Measurements from ENCODE around the gene DST. TPM values are rescaled to one million over a fixed set of nuclear protein-coding genes. Genes with fewer than 3 reads are reported as not detected.

Gene DST
- total and polyA plus RNA-seq, 7 experiments from 2014 or later: 0.46 to 20.3 (median 6.5) TPM

- H3K4me3 ChIP-seq (ENCODE audit: low read length): no peak overlapping the region
- DNase-seq (no peak), ATAC-seq (no peak)
- Mint-ChIP-seq H3K27me3 (peaks cover 0 to 3% (median 0%) of the 10 kb centered on the region in 5 donors), H3K9me3 (no peaks in the 10 kb centered on the region), H3K36me3 (peaks cover 0 to 7% (median 0%) of the 10 kb centered on the region in 5 donors), H3K4me3 (no peak overlapping the region), H3K4me1 (peaks cover 0 to 2% (median 0%) of the 10 kb centered on the region in 7 donors), H3K27ac (no peak overlapping the region)
- no peaks in the 10 kb centered on the region for H3K9me3 ChIP-seq (ENCODE audit: control insufficient read depth in 2 of 3, low read length in 3 of 3)
- no peaks in the 10 kb centered on the region for H3K36me3 ChIP-seq (ENCODE audit: control insufficient read depth in 2 of 3, insufficient read depth in 3 of 3, low read length in 3 of 3)
- H3K27ac ChIP-seq (ENCODE audit: low read depth, low read length): no peak overlapping the region
- no peaks in the 10 kb centered on the region for H3K4me1 ChIP-seq (ENCODE audit: control insufficient read depth in 2 of 2, insufficient read depth in 2 of 2, low read length in 2 of 2)
- no peaks in the 10 kb centered on the region for H3K27me3 ChIP-seq (ENCODE audit: control insufficient read depth in 2 of 2, insufficient read depth in 2 of 2, low read length in 2 of 2)
- POLR2A ChIA-PET: no interaction called here
- CTCF ChIA-PET: interaction anchor here (0.6 kb wide), 1 partner anchor 577 kb away, joined by 3 read pairs; no protein-coding TSS in a partner anchor
- intact Hi-C loops (cut with micrococcal nuclease): no loop called here
Measured at GRCh38 chr6:56535626-56536025, 107.1 kb downstream of the DST start.

GRCh38 chr6:56534680-56535419 is 107.8 kb downstream of the DST start:
- no peak overlapping the region for H3K4me3 Mint-ChIP-seq
- ATAC-seq: no peak
- no peaks in the 10 kb centered on the region for H3K4me1 ChIP-seq (ENCODE audit: control insufficient read depth in 2 of 2, insufficient read depth in 2 of 2, low read length in 2 of 2)
- no peak for DNase-seq
- no peaks in the 10 kb centered on the region for H3K9me3 Mint-ChIP-seq
- H3K9me3 ChIP-seq (ENCODE audit: control insufficient read depth in 2 of 3, low read length in 3 of 3): no peaks in the 10 kb centered on the region
- no peak overlapping the region for H3K27ac ChIP-seq (ENCODE audit: low read depth, low read length)
- no peaks in the 10 kb centered on the region for H3K36me3 ChIP-seq (ENCODE audit: control insufficient read depth in 2 of 3, insufficient read depth in 3 of 3, low read length in 3 of 3)
- POLR2A ChIA-PET: no interaction called here
- H3K4me1 Mint-ChIP-seq: peaks cover 0 to 2% (median 0%) of the 10 kb centered on the region in 7 donors
- H3K36me3 Mint-ChIP-seq: peaks cover 0 to 7% (median 0%) of the 10 kb centered on the region in 5 donors
- no peak overlapping the region for H3K27ac Mint-ChIP-seq
- CTCF ChIA-PET: no interaction called here
- H3K27me3 ChIP-seq (ENCODE audit: control insufficient read depth in 2 of 2, insufficient read depth in 2 of 2, low read length in 2 of 2): no peaks in the 10 kb centered on the region
- intact Hi-C loops (cut with micrococcal nuclease): no loop called here
- no peak overlapping the region for H3K4me3 ChIP-seq (ENCODE audit: low read length)
- H3K27me3 Mint-ChIP-seq: peaks cover 0 to 3% (median 0%) of the 10 kb centered on the region in 5 donors

GRCh38 chr6:56532766-56533551 is 109.7 kb downstream of the DST start:
- Mint-ChIP-seq H3K36me3 (peaks cover 0 to 7% (median 0%) of the 10 kb centered on the region in 5 donors), H3K27ac (no peak overlapping the region), H3K27me3 (no peaks in the 10 kb centered on the region), H3K4me3 (no peak overlapping the region), H3K4me1 (no peaks in the 10 kb centered on the region), H3K9me3 (no peaks in the 10 kb centered on the region)
- no peak for DNase-seq
- Histone ChIP-seq H3K9me3 (ENCODE audit: control insufficient read depth in 2 of 3, low read length in 3 of 3) (no peaks in the 10 kb centered on the region), H3K4me1 (ENCODE audit: control insufficient read depth in 2 of 2, insufficient read depth in 2 of 2, low read length in 2 of 2) (no peaks in the 10 kb centered on the region), H3K27me3 (ENCODE audit: control insufficient read depth in 2 of 2, insufficient read depth in 2 of 2, low read length in 2 of 2) (no peaks in the 10 kb centered on the region), H3K4me3 (ENCODE audit: low read length) (no peak overlapping the region), H3K27ac (ENCODE audit: low read depth, low read length) (no peak overlapping the region), H3K36me3 (ENCODE audit: control insufficient read depth in 2 of 3, insufficient read depth in 3 of 3, low read length in 3 of 3) (no peaks in the 10 kb centered on the region)
- POLR2A ChIA-PET: no interaction called here
- intact Hi-C loops (cut with micrococcal nuclease): no loop called here
- CTCF ChIA-PET: no interaction called here
- no peak for ATAC-seq

- intact Hi-C loops (cut with micrococcal nuclease): no loop called here
- no peak for DNase-seq
- H3K27me3 Mint-ChIP-seq: no peaks in the 10 kb centered on the region
- H3K9me3 Mint-ChIP-seq: no peaks in the 10 kb centered on the region
- no peaks in the 10 kb centered on the region for H3K4me1 ChIP-seq (ENCODE audit: control insufficient read depth in 2 of 2, insufficient read depth in 2 of 2, low read length in 2 of 2)
- no peaks in the 10 kb centered on the region for H3K36me3 ChIP-seq (ENCODE audit: control insufficient read depth in 2 of 3, insufficient read depth in 3 of 3, low read length in 3 of 3)
- H3K9me3 ChIP-seq (ENCODE audit: control insufficient read depth in 2 of 3, low read length in 3 of 3): no peaks in the 10 kb centered on the region
- H3K4me1 Mint-ChIP-seq: no peaks in the 10 kb centered on the region
- ATAC-seq: no peak
- no peak overlapping the region for H3K4me3 Mint-ChIP-seq
- no peak overlapping the region for H3K27ac Mint-ChIP-seq
- ChIA-PET POLR2A (no interaction called here), CTCF (interaction anchor here (1.2 kb wide), 1 partner anchor 11 kb away, joined by 3 read pairs; no protein-coding TSS in a partner anchor)
- H3K27ac ChIP-seq (ENCODE audit: low read depth, low read length): no peak overlapping the region
- no peak overlapping the region for H3K4me3 ChIP-seq (ENCODE audit: low read length)
- H3K27me3 ChIP-seq (ENCODE audit: control insufficient read depth in 2 of 2, insufficient read depth in 2 of 2, low read length in 2 of 2): no peaks in the 10 kb centered on the region
- H3K36me3 Mint-ChIP-seq: peaks cover 0 to 7% (median 0%) of the 10 kb centered on the region in 5 donors
Measured at GRCh38 chr6:56531839-56532595, 110.7 kb downstream of the DST start.

GRCh38 chr6:56529594-56530191 is 113.0 kb downstream of the DST start:
- no peak overlapping the region for H3K4me3 Mint-ChIP-seq
- intact Hi-C loops (cut with micrococcal nuclease): no loop called here
- no peaks in the 10 kb centered on the region for H3K27me3 Mint-ChIP-seq
- no peak overlapping the region for H3K4me3 ChIP-seq (ENCODE audit: low read length)
- H3K9me3 ChIP-seq (ENCODE audit: control insufficient read depth in 2 of 3, low read length in 3 of 3): no peaks in the 10 kb centered on the region
- H3K4me1 ChIP-seq (ENCODE audit: control insufficient read depth in 2 of 2, insufficient read depth in 2 of 2, low read length in 2 of 2): no peaks in the 10 kb centered on the region
- H3K9me3 Mint-ChIP-seq: no peaks in the 10 kb centered on the region
- H3K27ac ChIP-seq (ENCODE audit: low read depth, low read length): no peak overlapping the region
- ChIA-PET CTCF (interaction anchor here (0.6 kb wide), 1 partner anchor 25 kb away, joined by 3 read pairs; no protein-coding TSS in a partner anchor), POLR2A (no interaction called here)
- DNase-seq (no peak), ATAC-seq (no peak)
- no peaks in the 10 kb centered on the region for H3K4me1 Mint-ChIP-seq
- H3K27me3 ChIP-seq (ENCODE audit: control insufficient read depth in 2 of 2, insufficient read depth in 2 of 2, low read length in 2 of 2): no peaks in the 10 kb centered on the region
- H3K36me3 Mint-ChIP-seq: peaks cover 0 to 7% (median 0%) of the 10 kb centered on the region in 5 donors
- H3K27ac Mint-ChIP-seq: no peak overlapping the region
- H3K36me3 ChIP-seq (ENCODE audit: control insufficient read depth in 2 of 3, insufficient read depth in 3 of 3, low read length in 3 of 3): no peaks in the 10 kb centered on the region

- H3K27me3 Mint-ChIP-seq: no peaks in the 10 kb centered on the region
- peaks cover 0 to 7% (median 0%) of the 10 kb centered on the region in 5 donors for H3K36me3 Mint-ChIP-seq
- no peaks in the 10 kb centered on the region for H3K4me1 Mint-ChIP-seq
- H3K9me3 Mint-ChIP-seq: no peaks in the 10 kb centered on the region
- no peak overlapping the region for H3K27ac ChIP-seq (ENCODE audit: low read depth, low read length)
- no peaks in the 10 kb centered on the region for H3K9me3 ChIP-seq (ENCODE audit: control insufficient read depth in 2 of 3, low read length in 3 of 3)
- no peak for DNase-seq
- no peaks in the 10 kb centered on the region for H3K4me1 ChIP-seq (ENCODE audit: control insufficient read depth in 2 of 2, insufficient read depth in 2 of 2, low read length in 2 of 2)
- no peak for ATAC-seq
- intact Hi-C loops (cut with micrococcal nuclease): no loop called here
- H3K36me3 ChIP-seq (ENCODE audit: control insufficient read depth in 2 of 3, insufficient read depth in 3 of 3, low read length in 3 of 3): no peaks in the 10 kb centered on the region
- CTCF ChIA-PET: no interaction called here
- no peak overlapping the region for H3K4me3 ChIP-seq (ENCODE audit: low read length)
- no peak overlapping the region for H3K27ac Mint-ChIP-seq
- H3K4me3 Mint-ChIP-seq: no peak overlapping the region
- POLR2A ChIA-PET: no interaction called here
- H3K27me3 ChIP-seq (ENCODE audit: control insufficient read depth in 2 of 2, insufficient read depth in 2 of 2, low read length in 2 of 2): no peaks in the 10 kb centered on the region
Measured at GRCh38 chr6:56528412-56528841, 114.3 kb downstream of the DST start.

Data from naive thymus-derived CD4-positive, alpha-beta T cell (primary cell).